GM18511 (cell line): ENCODE results near the gene PPTC7.

Experiments
- ATAC-seq: cut with Tn5 transposase; IDR thresholded peaks from one replicate; pipeline ENCODE4 v1.9.1; 2021; ENCODE audit warnings: mild to moderate bottlenecking, moderate library complexity; ENCODE audit not compliant: unreplicated experiment

The PPTC7 gene

GRCh38 chr12:110498984-110499706, 84.0 kb downstream of the PPTC7 start:
- ATAC-seq, result no peak
